Measurements from ENCODE around the gene FSTL3.
"Not testable (repeated sequence)": the region's sequence is repeated elsewhere in the genome, so short reads cannot be mapped to it uniquely, and the experiment has no call there.

The FSTL3 gene

GRCh38 chr19:660793-661426, 15.3 kb upstream of the FSTL3 start:
- no peak for DNase-seq (ENCODE audit: low read depth, low spot score)
- peak overlapping the region; percentile 86 for H3K27ac ChIP-seq

- peak overlapping the region; percentile 86 for H3K27ac ChIP-seq
- no peak for DNase-seq (ENCODE audit: low read depth, low spot score)
These were observed 14.6 kb upstream of the FSTL3 start for GRCh38 chr19:661427-662196.

- no peak for DNase-seq (ENCODE audit: low read depth, low spot score)
- H3K27ac ChIP-seq: peak overlapping the region; percentile 86
These were observed 13.8 kb upstream of the FSTL3 start for GRCh38 chr19:662207-662961.

- peak within 1 kb of the TSS; percentile 86 for H3K27ac ChIP-seq
- DNase-seq (ENCODE audit: low read depth, low spot score): no peak
These were observed 13.1 kb upstream of the FSTL3 start, which contains the start of gene RNF126 for GRCh38 chr19:662962-663681. Gene RNF126 (minus strand): TSS chr19:663214. CDS start chr19:663121, 93 bp downstream.

GRCh38 chr19:663682-664117, 12.5 kb upstream of the FSTL3 start:
- DNase-seq (ENCODE audit: low read depth, low spot score): no peak
- H3K27ac ChIP-seq: peak overlapping the region; percentile 86

GRCh38 chr19:664913-665443, 11.2 kb upstream of the FSTL3 start:
- no peak for DNase-seq (ENCODE audit: low read depth, low spot score)
- H3K27ac ChIP-seq: no peak overlapping the region

- H3K27ac ChIP-seq; DNase-seq (ENCODE audit: low read depth, low spot score): not testable (repeated sequence)
These were observed 9.1 kb upstream of the FSTL3 start for GRCh38 chr19:666985-667573.

- not testable (repeated sequence) for H3K27ac ChIP-seq; DNase-seq (ENCODE audit: low read depth, low spot score)
These were observed 7.3 kb upstream of the FSTL3 start for GRCh38 chr19:668675-669434.

- H3K27ac ChIP-seq: no peak overlapping the region
- no peak for DNase-seq (ENCODE audit: low read depth, low spot score)
These were observed 5.5 kb upstream of the FSTL3 start for GRCh38 chr19:670609-671075.

GRCh38 chr19:674282-675151, 1.7 kb upstream of the FSTL3 start:
- no peak for DNase-seq (ENCODE audit: low read depth, low spot score)
- H3K27ac ChIP-seq: no peak overlapping the region

- H3K27ac ChIP-seq: peak overlapping the region; percentile 92
- DNase-seq (ENCODE audit: low read depth, low spot score): no peak
These were observed 219 bp upstream of the FSTL3 start for GRCh38 chr19:676007-676338.

GRCh38 chr19:677201-677600, 1.0 kb downstream of the FSTL3 start:
- no peak for DNase-seq (ENCODE audit: low read depth, low spot score)
- peak overlapping the region; percentile 92 for H3K27ac ChIP-seq

- DNase-seq (ENCODE audit: low read depth, low spot score): no peak
- peak overlapping the region; percentile 92 for H3K27ac ChIP-seq
These were observed 1.6 kb downstream of the FSTL3 start for GRCh38 chr19:677601-678436.

GRCh38 chr19:678791-679388, 2.7 kb downstream of the FSTL3 start:
- no peak for DNase-seq (ENCODE audit: low read depth, low spot score)
- H3K27ac ChIP-seq: peak overlapping the region; percentile 92

GRCh38 chr19:679418-680286, 3.5 kb downstream of the FSTL3 start:
- no peak for DNase-seq (ENCODE audit: low read depth, low spot score)
- H3K27ac ChIP-seq: peak overlapping the region; percentile 92
